Right cardiac atrium (tissue), 5 donors: Measurements from ENCODE around the gene WWOX. TPM values are rescaled to one million over a fixed set of nuclear protein-coding genes. Genes with fewer than 3 reads are reported as not detected.
A peak's percentile ranks its signal among the peaks of the same experiment; 100 is the strongest.

ENCODE experiments used
- ATAC-seq, 2 donors: fragments of 200-7000 bp; cut with Tn5 transposase; one replicate each; pipeline versions ENCODE4 v1.8.0 to v1.9.1; 2020; ENCODE audit warnings: moderate library complexity in 2 of 2, mild to moderate bottlenecking in 1 of 2
- DNase-seq, 3 donors: peaks; one replicate each; pipeline ENCODE4 v3.0.0-alpha.2; 2020
- H3K27ac ChIP-seq: one replicate; pipeline ENCODE4 v1.5.1; 2013; ENCODE audit warnings: mild to moderate bottlenecking, low read length, control low read depth, moderate library complexity
- H3K27me3 ChIP-seq: one replicate; pipeline ENCODE4 v1.6.1; 2013; ENCODE audit not compliant: control insufficient read depth, insufficient read depth
- H3K4me1 ChIP-seq: one replicate; pipeline ENCODE4 v1.6.1; 2013; ENCODE audit warnings: low read length; ENCODE audit not compliant: control insufficient read depth, insufficient read depth
- H3K4me3 ChIP-seq: one replicate; pipeline ENCODE4 v1.5.1; 2013; ENCODE audit warnings: low read length, control low read depth
- H3K9me3 ChIP-seq: one replicate; pipeline ENCODE4 v1.6.1; 2013; ENCODE audit warnings: low read length; ENCODE audit not compliant: control insufficient read depth
- WGBS: extraction: QIAGEN DNeasy Blood & Tissue Kit; methylation state at CpG from one replicate; pipeline ENCODE4 v1.1.7; 2013; 5-methylcytosine and 5-hydroxymethylcytosine counted together
- intact Hi-C, 4 donors: fragments of 100-400 bp; cut with DNase I; formaldehyde crosslinking; loops; one replicate each; pipeline versions ENCODE4 v1.11.0 to v1.14.0; 2022 to 2023
- polyA plus RNA-seq: library from polyadenylated mRNA; stranded (reverse); fragments of 200-250 nt; gene quantifications from one replicate; pipeline ENCODE4 v1.2.3, GENCODE V29; 2013
- total RNA-seq, 4 donors: library from RNA; stranded (reverse); fragmentation: NEBNext Ultra II Directional; extraction: Animal tissue kit (Norgen Biotek cat#: 25700); gene quantifications; one replicate each; pipeline ENCODE4 v1.2.1, GENCODE V29; 2021
- donor health status: healthy with polysubstance abuse.
- donor health status: DM: no; HTN: yes; CAD: no.
- donor health status: DM: no; HTN: no; CAD: no.
- donor health status: DM: no; HTN: yes; CAD: no; lungs with severe emphysema.
- donor health status: DM: yes; HTN: yes; CAD: no.

The WWOX gene
- total and polyA plus RNA-seq, 5 donors = 6.0 to 14.9 (median 13.1) TPM

DNA sequence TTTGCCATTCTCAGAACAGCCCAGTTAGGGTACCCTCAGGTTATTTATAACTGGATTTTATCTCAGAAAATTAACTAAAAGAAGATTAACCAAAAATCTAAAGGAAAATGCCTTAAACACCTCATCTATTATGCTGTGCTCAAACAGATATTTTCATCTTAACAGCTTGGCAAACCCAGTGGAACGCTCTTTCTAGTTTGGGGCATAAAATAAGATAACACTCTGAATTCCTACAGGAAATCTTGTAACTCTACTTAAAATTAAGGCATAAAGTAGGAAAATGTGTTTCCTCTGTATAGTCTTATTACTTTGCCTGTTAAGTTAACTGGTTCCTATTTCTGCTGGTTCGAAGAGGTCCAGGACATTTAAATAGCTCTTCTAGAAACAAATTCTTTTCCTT, 777.2 kb downstream of the WWOX start:
- no peak for DNase-seq
- Histone ChIP-seq H3K27me3 (no peaks in the 10 kb centered on the region), H3K4me3 (no peak overlapping the region), H3K9me3 (no peaks in the 10 kb centered on the region), H3K27ac (no peak overlapping the region), H3K4me1 (no peaks in the 10 kb centered on the region)
- ATAC-seq = no peak
- intact Hi-C loops = no loop called here
- WGBS = 75% methylated on average over 2 of the region's 2 CpGs

DNA sequence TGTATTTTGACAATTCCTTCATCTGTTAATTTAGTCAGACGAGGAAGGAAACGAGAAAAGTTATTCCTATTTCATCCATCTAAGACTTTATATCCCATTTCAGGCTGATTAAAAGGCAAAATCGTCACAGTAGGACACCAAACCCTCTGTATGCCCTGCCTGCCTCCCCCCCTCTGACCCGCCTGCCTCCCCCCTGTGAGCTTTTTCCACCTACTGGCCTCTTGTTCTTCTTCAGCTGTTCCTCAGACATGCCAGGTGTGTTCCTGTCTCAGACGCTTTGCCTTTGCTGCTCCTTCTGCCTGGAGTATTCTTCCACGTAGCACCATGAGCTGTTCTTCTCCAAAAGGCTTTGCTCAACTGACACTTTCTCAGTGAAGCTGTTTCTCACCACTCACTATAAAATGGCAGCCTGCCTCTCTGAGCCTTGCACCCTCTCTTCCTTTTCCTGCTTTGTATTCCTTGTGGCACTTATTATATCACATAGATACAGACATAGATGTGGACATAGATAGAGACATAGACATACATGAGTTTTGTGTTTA, 777.7 kb downstream of the WWOX start:
- DNase-seq (no peak), ATAC-seq (no peak)
- H3K27ac ChIP-seq = no peak overlapping the region
- no peaks in the 10 kb centered on the region for H3K9me3 ChIP-seq
- 76% methylated on average over 6 of the region's 6 CpGs for WGBS
- no peaks in the 10 kb centered on the region for H3K4me1 ChIP-seq
- intact Hi-C loops = no loop called here
- no peaks in the 10 kb centered on the region for H3K27me3 ChIP-seq
- H3K4me3 ChIP-seq = no peak overlapping the region

DNA sequence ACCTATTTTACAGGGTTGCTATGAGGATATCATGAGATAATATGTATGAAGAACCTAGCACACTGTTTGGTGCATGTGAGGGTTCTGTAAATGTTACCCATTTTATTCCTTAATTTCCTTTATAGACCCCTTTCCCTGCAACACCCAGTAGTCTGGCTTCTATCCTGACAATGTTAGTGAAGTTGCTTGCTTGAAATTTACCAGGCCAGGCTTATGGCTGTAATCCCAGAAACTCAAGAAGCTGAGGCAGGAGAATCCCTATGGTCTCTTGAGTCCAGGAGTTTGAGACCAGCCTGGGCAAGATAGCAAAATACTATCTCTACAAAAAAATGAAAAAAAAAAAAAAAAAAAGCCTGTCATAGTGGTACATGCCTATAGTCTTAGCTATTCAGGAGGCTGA, 779.1 kb downstream of the WWOX start:
- intact Hi-C loops = no loop called here
- no peak overlapping the region for H3K4me3 ChIP-seq
- ATAC-seq = no peak

DNA sequence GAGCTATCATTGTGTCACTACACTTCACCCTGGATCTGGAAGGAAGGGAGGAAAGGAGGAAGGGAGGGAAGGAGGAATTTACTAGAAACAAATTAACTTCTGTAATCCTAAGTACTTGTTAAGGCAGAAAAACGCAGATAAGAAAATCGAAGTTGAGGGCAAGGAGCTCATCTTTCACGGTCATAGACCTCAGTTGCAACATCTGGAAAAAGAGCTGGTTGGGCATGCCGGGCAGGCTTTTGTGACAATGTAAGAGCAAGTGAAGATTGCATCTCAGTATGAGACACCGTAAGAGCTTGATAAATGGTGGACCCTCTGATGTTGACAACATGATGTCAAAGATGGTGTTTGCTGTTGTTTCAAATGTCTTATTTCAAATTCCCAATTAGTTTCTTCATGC, 779.6 kb downstream of the WWOX start:
- H3K27me3 ChIP-seq = no peaks in the 10 kb centered on the region
- no peak for ATAC-seq
- H3K9me3 ChIP-seq = no peaks in the 10 kb centered on the region
- 91% methylated on average over 5 of the region's 5 CpGs for WGBS
- intact Hi-C loops = no loop called here
- no peaks in the 10 kb centered on the region for H3K4me1 ChIP-seq
- DNase-seq = no peak
- H3K4me3 ChIP-seq = no peak overlapping the region
- no peak overlapping the region for H3K27ac ChIP-seq

More for the DNA sequence above, 779.1 kb downstream of the WWOX start:
- no peak overlapping the region for H3K27ac ChIP-seq
- no peaks in the 10 kb centered on the region for H3K4me1 ChIP-seq
- no peaks in the 10 kb centered on the region for H3K27me3 ChIP-seq
- no peak for DNase-seq
- no peaks in the 10 kb centered on the region for H3K9me3 ChIP-seq

DNA sequence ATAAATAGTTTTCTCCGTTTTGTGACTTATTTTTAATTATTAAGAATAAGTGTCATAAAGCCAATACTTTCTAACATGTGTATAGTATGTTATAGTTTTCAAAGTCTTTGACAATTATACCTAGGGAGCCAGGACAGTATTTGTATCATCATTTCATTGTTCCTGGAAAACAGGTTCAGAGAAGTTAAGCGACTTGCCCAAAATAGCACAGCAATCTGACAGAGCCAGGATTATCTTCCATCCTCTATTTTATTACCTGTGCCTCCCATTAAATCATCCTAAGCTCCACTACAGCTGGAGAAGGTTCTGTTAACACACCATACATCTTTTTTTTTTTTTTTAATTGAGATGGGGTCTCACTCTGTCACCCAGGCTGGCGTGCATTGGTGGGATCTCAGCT, 782.7 kb downstream of the WWOX start:
- H3K27me3 ChIP-seq = no peaks in the 10 kb centered on the region
- no peaks in the 10 kb centered on the region for H3K4me1 ChIP-seq
- no peak for DNase-seq
- no peak for ATAC-seq
- H3K27ac ChIP-seq = no peak overlapping the region
- no peak overlapping the region for H3K4me3 ChIP-seq
- no peaks in the 10 kb centered on the region for H3K9me3 ChIP-seq
- intact Hi-C loops = no loop called here
- WGBS = 94% methylated on average over 3 of the region's 3 CpGs

DNA sequence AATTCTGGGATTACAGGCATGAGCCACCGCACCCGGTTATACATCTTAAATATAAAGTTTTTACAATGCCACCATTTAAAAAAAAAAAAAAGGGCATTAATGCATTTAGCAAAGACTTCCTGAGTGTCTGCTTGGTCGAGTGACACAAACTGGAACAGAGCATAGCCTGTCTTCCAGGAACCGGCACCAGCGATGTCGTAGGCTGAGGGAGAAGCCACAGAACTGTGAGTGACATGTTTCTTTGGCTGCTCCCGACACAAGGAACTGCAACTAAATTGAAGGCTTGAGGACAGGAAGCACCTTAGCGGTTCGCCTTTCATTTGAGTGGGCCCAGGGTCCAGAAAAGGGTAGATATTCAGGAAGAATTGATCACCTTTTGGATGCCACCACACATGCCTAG, 783.3 kb downstream of the WWOX start:
- ATAC-seq = no peak
- Histone ChIP-seq H3K27me3 (no peaks in the 10 kb centered on the region), H3K27ac (no peak overlapping the region), H3K4me1 (no peaks in the 10 kb centered on the region), H3K4me3 (no peak overlapping the region), H3K9me3 (no peaks in the 10 kb centered on the region)
- DNase-seq = no peak
- WGBS = 73% methylated on average over 9 of the region's 9 CpGs
- intact Hi-C loops = no loop called here

DNA sequence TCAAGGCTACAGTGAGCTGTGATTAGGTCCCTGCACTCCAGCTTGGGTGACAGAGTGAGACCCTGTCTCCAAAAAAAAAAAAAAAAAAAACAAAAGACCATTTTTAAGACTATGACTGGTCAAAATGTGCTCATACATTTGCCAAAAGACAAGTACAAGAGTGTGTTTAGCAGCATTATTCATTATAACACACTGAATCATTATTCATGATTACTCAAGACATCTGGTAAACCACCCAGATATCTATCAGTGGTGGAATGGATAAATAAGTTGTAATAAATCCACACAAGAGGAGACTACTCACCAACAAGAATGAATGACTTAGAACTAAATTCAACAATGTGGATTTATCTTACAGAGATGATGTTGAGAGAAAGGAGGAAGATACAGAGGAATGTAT, 784.8 kb downstream of the WWOX start:
- intact Hi-C loops = no loop called here
- no peaks in the 10 kb centered on the region for H3K4me1 ChIP-seq
- H3K27me3 ChIP-seq = no peaks in the 10 kb centered on the region
- no peak for DNase-seq
- ATAC-seq = no peak
- H3K9me3 ChIP-seq = no peaks in the 10 kb centered on the region
- H3K4me3 ChIP-seq = no peak overlapping the region
- H3K27ac ChIP-seq = no peak overlapping the region

DNA sequence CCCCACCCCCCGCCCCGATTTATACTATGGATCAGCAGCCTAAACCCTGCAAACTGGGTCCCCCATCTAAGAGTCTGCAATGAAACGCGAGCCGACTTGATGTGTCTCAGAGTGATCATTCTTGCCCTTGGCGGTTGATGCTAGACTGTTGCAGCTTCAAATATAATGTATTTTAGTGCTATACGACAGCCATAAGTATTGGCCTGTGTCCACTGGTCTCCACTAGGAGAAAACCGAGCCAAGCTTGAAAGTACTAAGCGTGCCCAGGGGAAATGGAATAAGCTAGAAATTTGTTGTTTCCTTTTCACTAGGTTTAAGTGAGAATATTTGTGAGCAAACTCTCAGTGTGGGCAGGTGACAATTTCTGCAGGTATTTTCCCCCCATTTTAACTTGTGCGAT, 789.9 kb downstream of the WWOX start:
- no peak for DNase-seq
- Histone ChIP-seq H3K27me3 (no peaks in the 10 kb centered on the region), H3K4me1 (no peaks in the 10 kb centered on the region), H3K9me3 (no peaks in the 10 kb centered on the region), H3K4me3 (no peak overlapping the region), H3K27ac (no peak overlapping the region)
- 80% methylated on average over 10 of the region's 10 CpGs for WGBS
- ATAC-seq = no peak
- intact Hi-C loops = no loop called here

DNA sequence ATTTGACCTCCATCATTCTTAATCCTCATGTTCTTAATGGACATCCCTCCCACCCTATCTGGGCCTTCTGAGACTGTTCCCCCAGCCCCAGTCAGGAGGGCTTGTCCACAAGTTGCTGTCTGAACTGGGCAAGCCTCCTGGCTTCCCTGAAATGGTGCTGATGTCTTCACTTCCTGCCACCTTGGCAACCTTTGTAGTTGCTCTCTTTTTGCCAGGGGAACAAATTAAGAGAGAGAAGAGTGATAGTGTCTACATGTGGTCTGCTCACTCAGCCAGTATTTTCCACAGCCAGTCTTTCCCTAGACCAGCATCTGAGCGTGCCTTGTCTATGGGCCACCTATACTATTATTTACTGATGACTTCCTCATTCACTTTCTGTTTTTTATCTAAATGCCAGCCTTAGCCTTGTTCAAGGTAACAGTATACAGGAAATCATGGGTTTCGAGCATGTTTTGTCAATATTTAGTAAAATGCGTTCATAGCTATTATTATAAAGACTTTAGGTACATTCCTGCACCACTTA, 791.0 kb downstream of the WWOX start:
- intact Hi-C loops = no loop called here
- H3K4me3 ChIP-seq = no peak overlapping the region
- WGBS = 97% methylated on average over 3 of the region's 3 CpGs
- H3K4me1 ChIP-seq = no peaks in the 10 kb centered on the region
- H3K9me3 ChIP-seq = no peaks in the 10 kb centered on the region
- DNase-seq = no peak
- no peak overlapping the region for H3K27ac ChIP-seq
- H3K27me3 ChIP-seq = no peaks in the 10 kb centered on the region
- ATAC-seq = no peak

DNA sequence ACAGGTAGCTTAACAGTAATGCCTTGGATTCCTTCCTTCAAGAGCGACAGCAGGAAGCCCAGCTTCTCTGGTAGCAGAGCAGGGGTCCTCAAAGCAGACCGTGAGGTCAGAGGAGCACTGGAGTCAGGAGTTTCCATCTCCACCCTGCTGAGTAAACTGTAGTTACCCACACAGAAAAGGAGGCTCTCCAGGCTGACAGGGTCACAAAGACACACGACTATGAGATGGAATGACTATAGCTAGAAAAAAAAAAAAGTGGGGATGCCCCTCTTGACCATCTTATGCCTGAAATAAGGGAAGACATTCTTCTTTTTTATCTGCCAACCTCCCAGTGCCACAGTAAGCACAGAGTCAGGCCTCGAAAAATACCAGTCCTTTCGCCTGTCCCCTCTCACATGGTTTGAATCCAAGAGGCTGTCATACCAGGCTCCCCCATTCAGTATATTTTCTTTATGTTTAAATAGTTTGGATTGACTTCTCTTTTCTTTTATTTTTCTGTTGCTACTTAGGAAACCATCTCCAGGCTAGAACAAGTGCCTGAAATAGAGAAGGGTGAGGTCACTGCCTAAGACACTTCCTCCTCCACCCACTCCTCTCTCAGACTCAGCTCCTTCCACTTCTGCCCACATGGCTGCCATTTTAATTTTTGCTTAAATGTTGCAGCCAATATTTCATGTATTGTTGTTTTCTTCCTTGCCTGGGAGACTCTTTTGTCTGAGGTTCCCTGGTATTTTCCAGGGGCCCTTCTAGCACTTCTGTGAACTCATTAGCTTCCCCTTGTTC, 793.7 kb downstream of the WWOX start:
- Histone ChIP-seq H3K4me1 (no peaks in the 10 kb centered on the region), H3K27me3 (no peaks in the 10 kb centered on the region), H3K4me3 (no peak overlapping the region), H3K9me3 (no peaks in the 10 kb centered on the region), H3K27ac (no peak overlapping the region)
- ATAC-seq = peak; percentile 33 to 35
- no peak for DNase-seq
- intact Hi-C loops = no loop called here
- WGBS = 88% methylated on average over 5 of the region's 5 CpGs

DNA sequence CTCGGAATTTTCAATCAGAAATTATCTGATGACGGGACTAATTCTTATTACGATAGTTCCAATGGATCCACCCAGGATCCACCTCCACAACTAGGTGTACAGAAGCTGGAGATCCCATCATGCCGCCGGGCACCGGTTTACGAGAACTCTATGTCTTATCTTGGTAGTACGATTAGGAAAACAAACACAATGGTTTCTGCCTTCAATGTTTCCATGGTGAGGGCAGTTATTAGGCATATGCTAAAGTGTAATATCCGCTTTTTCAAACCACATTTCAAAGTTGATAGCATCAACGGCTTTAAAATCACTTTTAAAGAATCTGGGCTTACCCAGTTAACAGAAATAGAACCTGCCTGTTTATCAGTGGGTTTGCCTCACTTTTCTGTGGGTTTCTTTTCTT, 795.4 kb downstream of the WWOX start:
- no peaks in the 10 kb centered on the region for H3K27me3 ChIP-seq
- 87% methylated on average over 10 of the region's 10 CpGs for WGBS
- no peak overlapping the region for H3K27ac ChIP-seq
- no peaks in the 10 kb centered on the region for H3K9me3 ChIP-seq
- ATAC-seq (no peak), DNase-seq (no peak)
- intact Hi-C loops = no loop called here
- no peaks in the 10 kb centered on the region for H3K4me1 ChIP-seq
- no peak overlapping the region for H3K4me3 ChIP-seq
